Measurements from ENCODE around the gene DEGS2. TPM values are rescaled to one million over a fixed set of nuclear protein-coding genes. Genes with fewer than 3 reads are reported as not detected.

The DEGS2 gene
- total RNA-seq, 1 experiment from 2014 or later = 0.11 TPM

GRCh38 chr14:100155756-100156616, 3.5 kb downstream of the DEGS2 start:
- ChIA-PET POLR2A (ENCODE audit: unreplicated experiment) (interaction anchor here (0.6 kb wide), 1 partner anchor 421 kb away, joined by 8 read pairs; no protein-coding TSS in a partner anchor), CTCF (no interaction called here)
- H3K9me3 ChIP-seq (ENCODE audit: insufficient read depth, low read depth) = no peaks in the 10 kb centered on the region
- no peaks in the 10 kb centered on the region for H3K36me3 ChIP-seq (ENCODE audit: low read depth)
- no peak overlapping the region for H3K4me2 ChIP-seq
- no peak overlapping the region for H2AFZ ChIP-seq
- H3K4me1 ChIP-seq (replicated peaks; ENCODE audit: insufficient read depth) = peaks cover 3% of the 10 kb centered on the region
- BruUV-seq (replicated peaks) = no TSS peak
- intact Hi-C loops (cut with micrococcal nuclease; ENCODE audit: unreplicated experiment) = loop anchor here (2.0 kb wide), 1 partner anchor 173 kb away; no protein-coding TSS in a partner anchor
- TF ChIP-seq, protein P1, sequence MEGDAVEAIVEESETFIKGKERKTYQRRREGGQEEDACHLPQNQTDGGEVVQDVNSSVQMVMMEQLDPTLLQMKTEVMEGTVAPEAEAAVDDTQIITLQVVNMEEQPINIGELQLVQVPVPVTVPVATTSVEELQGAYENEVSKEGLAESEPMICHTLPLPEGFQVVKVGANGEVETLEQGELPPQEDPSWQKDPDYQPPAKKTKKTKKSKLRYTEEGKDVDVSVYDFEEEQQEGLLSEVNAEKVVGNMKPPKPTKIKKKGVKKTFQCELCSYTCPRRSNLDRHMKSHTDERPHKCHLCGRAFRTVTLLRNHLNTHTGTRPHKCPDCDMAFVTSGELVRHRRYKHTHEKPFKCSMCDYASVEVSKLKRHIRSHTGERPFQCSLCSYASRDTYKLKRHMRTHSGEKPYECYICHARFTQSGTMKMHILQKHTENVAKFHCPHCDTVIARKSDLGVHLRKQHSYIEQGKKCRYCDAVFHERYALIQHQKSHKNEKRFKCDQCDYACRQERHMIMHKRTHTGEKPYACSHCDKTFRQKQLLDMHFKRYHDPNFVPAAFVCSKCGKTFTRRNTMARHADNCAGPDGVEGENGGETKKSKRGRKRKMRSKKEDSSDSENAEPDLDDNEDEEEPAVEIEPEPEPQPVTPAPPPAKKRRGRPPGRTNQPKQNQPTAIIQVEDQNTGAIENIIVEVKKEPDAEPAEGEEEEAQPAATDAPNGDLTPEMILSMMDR (conservative IDR thresholded peaks at IDR 0.05) = no peak
- TF ChIP-seq EZH2 (IDR thresholded peaks at IDR 0.05; ENCODE audit: low read depth) = no peak
- no peak for DNase-seq
- no peaks in the 10 kb centered on the region for H3K9me2 ChIP-seq (ENCODE audit: insufficient read depth)
- no peaks in the 10 kb centered on the region for H4K20me1 ChIP-seq (ENCODE audit: insufficient read depth)
- H3F3A ChIP-seq (ENCODE audit: insufficient read depth, low read depth) = no peaks in the 10 kb centered on the region
- no peaks in the 10 kb centered on the region for H3K79me2 ChIP-seq (ENCODE audit: low read depth)
- no peaks in the 10 kb centered on the region for H3K27me3 ChIP-seq (ENCODE audit: insufficient read depth, low read depth)
- no peak overlapping the region for H3K4me3 ChIP-seq
- H3K27ac ChIP-seq = no peak overlapping the region

DNA sequence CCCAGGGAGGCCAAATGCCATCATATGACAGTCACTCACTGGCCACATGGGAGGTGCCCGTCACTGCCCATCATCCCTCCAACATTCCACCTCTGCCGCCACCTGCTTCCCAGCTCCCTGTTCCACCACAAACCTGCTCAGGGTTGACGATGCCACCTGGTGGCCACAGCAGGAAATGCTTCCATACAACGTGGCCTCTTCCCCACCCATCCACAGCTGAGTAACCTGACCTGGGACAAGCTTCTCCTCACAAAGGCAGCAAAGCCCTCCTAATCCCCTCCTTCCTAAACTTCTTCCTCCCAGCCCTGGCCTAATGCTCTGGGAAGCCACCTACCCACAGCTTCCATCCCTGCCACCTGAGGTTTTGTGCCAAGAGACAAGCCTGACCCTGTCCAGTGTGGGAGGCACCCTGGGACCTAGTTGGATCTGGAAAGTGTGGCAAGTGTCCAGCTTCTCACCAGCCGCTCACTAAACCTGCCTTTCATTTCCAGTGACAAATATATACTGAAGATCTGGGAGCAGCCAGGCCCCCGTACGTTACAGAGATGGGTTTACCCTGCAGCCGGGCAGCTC, 4.3 kb downstream of the DEGS2 start:
- Histone ChIP-seq H3K4me1 (replicated peaks; ENCODE audit: insufficient read depth) (peaks cover 9% of the 10 kb centered on the region), H3K27me3 (ENCODE audit: insufficient read depth, low read depth) (no peaks in the 10 kb centered on the region), H3K27ac (no peak overlapping the region), H3K79me2 (ENCODE audit: low read depth) (no peaks in the 10 kb centered on the region), H3K9me2 (ENCODE audit: insufficient read depth) (no peaks in the 10 kb centered on the region), H4K20me1 (ENCODE audit: insufficient read depth) (no peaks in the 10 kb centered on the region), H3K4me3 (no peak overlapping the region), H3K4me2 (no peak overlapping the region), H3F3A (ENCODE audit: insufficient read depth, low read depth) (no peaks in the 10 kb centered on the region), H3K9me3 (ENCODE audit: insufficient read depth, low read depth) (no peaks in the 10 kb centered on the region), H2AFZ (no peak overlapping the region), H3K36me3 (ENCODE audit: low read depth) (no peaks in the 10 kb centered on the region)
- BruUV-seq (replicated peaks) = no TSS peak
- intact Hi-C loops (cut with micrococcal nuclease; ENCODE audit: unreplicated experiment) = loop anchor here (2.0 kb wide), 1 partner anchor 172 kb away; no protein-coding TSS in a partner anchor
- TF ChIP-seq, protein P1 (conservative IDR thresholded peaks at IDR 0.05) = peak; percentile 80
- no peak for TF ChIP-seq EZH2 (IDR thresholded peaks at IDR 0.05; ENCODE audit: low read depth)
- peak; percentile 12 to 45 for DNase-seq
- CTCF ChIA-PET = no interaction called here
- POLR2A ChIA-PET (ENCODE audit: unreplicated experiment) = interaction anchor here (0.6 kb wide), 1 partner anchor 420 kb away, joined by 8 read pairs; no protein-coding TSS in a partner anchor

DNA sequence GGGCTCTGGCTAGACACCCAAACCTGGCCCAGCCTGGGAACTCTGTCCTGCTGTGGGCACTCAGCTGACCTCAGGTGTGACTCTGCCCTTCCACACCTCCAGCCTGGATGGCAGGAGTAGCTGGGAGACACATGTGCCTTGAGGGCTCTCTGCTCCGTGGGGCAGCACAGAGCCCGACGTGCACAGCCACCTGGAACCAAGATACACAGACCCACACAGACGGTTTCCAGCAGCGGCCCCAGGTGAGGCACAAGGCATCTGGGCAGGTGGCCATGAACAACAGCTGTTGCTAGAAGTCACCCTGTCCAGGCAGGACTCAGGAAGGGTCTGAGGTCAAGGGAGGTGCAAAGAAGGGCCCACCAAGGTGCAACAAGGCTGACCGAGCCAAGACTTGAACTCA, 5.9 kb downstream of the DEGS2 start:
- Histone ChIP-seq H3F3A (ENCODE audit: insufficient read depth, low read depth) (no peaks in the 10 kb centered on the region), H3K27ac (no peak overlapping the region), H4K20me1 (ENCODE audit: insufficient read depth) (no peaks in the 10 kb centered on the region), H3K27me3 (ENCODE audit: insufficient read depth, low read depth) (no peaks in the 10 kb centered on the region), H3K79me2 (ENCODE audit: low read depth) (no peaks in the 10 kb centered on the region), H3K4me2 (no peak overlapping the region), H2AFZ (no peak overlapping the region), H3K4me3 (no peak overlapping the region), H3K9me2 (ENCODE audit: insufficient read depth) (no peaks in the 10 kb centered on the region), H3K9me3 (ENCODE audit: insufficient read depth, low read depth) (no peaks in the 10 kb centered on the region), H3K36me3 (ENCODE audit: low read depth) (no peaks in the 10 kb centered on the region), H3K4me1 (replicated peaks; ENCODE audit: insufficient read depth) (peaks cover 14% of the 10 kb centered on the region)
- POLR2A ChIA-PET (ENCODE audit: unreplicated experiment) = interaction anchor here (0.7 kb wide), 1 partner anchor 22 kb away, joined by 5 read pairs; no protein-coding TSS in a partner anchor
- no TSS peak for BruUV-seq (replicated peaks)
- CTCF ChIA-PET = no interaction called here
- intact Hi-C loops (cut with micrococcal nuclease; ENCODE audit: unreplicated experiment) = no loop called here
- DNase-seq = no peak
- TF ChIP-seq, protein P1 (conservative IDR thresholded peaks at IDR 0.05) = no peak
- no peak for TF ChIP-seq EZH2 (IDR thresholded peaks at IDR 0.05; ENCODE audit: low read depth)
